Esophagus muscularis mucosa (tissue), 4 donors: Measurements from ENCODE around the gene STRN.

Experiments
- CTCF ChIP-seq, 3 experiments: fragments of 200-600 bp in 2 of 3; fragments of 450-650 bp in 1 of 3; sonication (generic) in 2 of 3; IDR thresholded peaks; one replicate each; pipeline ENCODE4 v1.5.1; 2017 to 2019; ENCODE audit warnings: antibody characterized with exemption in 3 of 3, mild to moderate bottlenecking in 2 of 3, moderate library complexity in 1 of 3
- EP300 ChIP-seq: sonication (generic); formaldehyde crosslinking; IDR thresholded peaks from one replicate; pipeline ENCODE4 v1.6.1; 2017; ENCODE audit warnings: antibody characterized with exemption
- POLR2A ChIP-seq: fragments of 450-650 bp; IDR thresholded peaks from one replicate; pipeline ENCODE4 v1.6.1; 2017; ENCODE audit warnings: antibody characterized with exemption, moderate library complexity, mild to moderate bottlenecking, low read depth
- POLR2AphosphoS5 ChIP-seq, 2 donors: sonication (generic); formaldehyde crosslinking; IDR thresholded peaks; one replicate each; pipeline ENCODE4 v1.6.1; 2017; ENCODE audit warnings: antibody characterized with exemption in 2 of 2

GRCh38 chr2:36941867-36942266, 24.5 kb downstream of the STRN start:
- TF ChIP-seq CTCF (IDR thresholded peaks at IDR 0.05), result no peak
- no peak for TF ChIP-seq EP300
- TF ChIP-seq POLR2A, result no peak
- no peak for TF ChIP-seq POLR2AphosphoS5 (IDR thresholded peaks at IDR 0.05)
